ENCODE data around the gene CADPS2. TPM values are rescaled to one million over a fixed set of nuclear protein-coding genes. Genes with fewer than 3 reads are reported as not detected.

Gene CADPS2
- total and polyA plus RNA-seq, 2 of the 8 experiments (the other 6 are each of a cell fraction or from before 2014, with no cell fraction given): 8.9 to 22.3 TPM

GRCh38 chr7:122885583-122886356, 490 bp downstream of the CADPS2 start:
- Histone ChIP-seq H4K20me1 (replicated peaks in 1 of 2; ENCODE audit: control insufficient read depth in 1 of 2, insufficient read depth in 2 of 2, low read length in 2 of 2) (no peaks in the 10 kb centered on the region), H3K79me1 (ENCODE audit: low read depth, low read length) (no peaks in the 10 kb centered on the region), H3K9ac (replicated peaks in 1 of 4; ENCODE audit: extremely low read depth in 1 of 4, low read depth in 3 of 4, low read length in 3 of 4) (peak overlapping the region; percentile 54 to 84 (median 68)), H3K23me2 (ENCODE audit: low read depth, low read length) (peaks cover 9% of the 10 kb centered on the region; the same call in 1 of the 2 replicates), H2BK15ac (ENCODE audit: low read length) (no peak overlapping the region), H3K56ac (replicated peaks; ENCODE audit: insufficient read length, low read depth, low read length) (no peak overlapping the region), H3K36me3 (ENCODE audit: control insufficient read depth in 2 of 4, insufficient read depth in 4 of 4, low read length in 3 of 4) (no peaks in the 10 kb centered on the region), H3K9me3 (ENCODE audit: insufficient read depth in 2 of 2, low read depth in 1 of 2, low read length in 1 of 2) (no peaks in the 10 kb centered on the region), H3K4me1 (replicated peaks in 1 of 4; ENCODE audit: control insufficient read depth in 3 of 4, insufficient read depth in 4 of 4, low read length in 3 of 4) (peaks cover 0 to 9% (median 3%) of the 10 kb centered on the region in 4 experiments; a peak in 6 of 7 replicates), H2BK20ac (ENCODE audit: low read length) (no peak overlapping the region), H3K4me3 (ENCODE audit: extremely low read depth in 1 of 4, insufficient read depth in 2 of 4, low read depth in 3 of 4, low read length in 4 of 4) (peak overlapping the region; percentile 79 to 86 (median 84)), H3K14ac (ENCODE audit: insufficient read length) (no peak overlapping the region), H2BK12ac (ENCODE audit: low read depth, low read length) (0 out of 2 replicates have a peak overlapping the region, but pooled peaks have one; percentile 3), H3K18ac (ENCODE audit: extremely low read depth, low read length) (peak overlapping the region; percentile 86; the same call in 1 of the 2 replicates), H4K5ac (ENCODE audit: insufficient read length, low read depth, low read length) (no peak overlapping the region), H4K8ac (ENCODE audit: extremely low read depth, insufficient read depth, low read length) (peak overlapping the region; percentile 80), H4K91ac (replicated peaks; ENCODE audit: insufficient read length, low read length) (peak overlapping the region; percentile 23), H3K4me2 (ENCODE audit: insufficient read depth in 1 of 2, low read depth in 2 of 2, low read length in 2 of 2) (peak overlapping the region; percentile 73 to 97), H2BK5ac (ENCODE audit: low read depth, low read length) (no peak overlapping the region), H2BK120ac (replicated peaks; ENCODE audit: low read depth, low read length) (no peak overlapping the region), H3K4ac (replicated peaks; ENCODE audit: insufficient read length, low read depth, low read length) (no peak overlapping the region), H3K27me3 (replicated peaks in 1 of 4; ENCODE audit: control insufficient read depth in 3 of 4, extremely low read depth in 1 of 4, insufficient read depth in 3 of 4, low read length in 3 of 4) (peaks cover 3 to 15% (median 8%) of the 10 kb centered on the region in 4 experiments), H2AFZ (ENCODE audit: low read length) (peak overlapping the region; percentile 47; the same call in 1 of the 2 replicates), H3K23ac (ENCODE audit: insufficient read length) (no peak overlapping the region), H3K79me2 (ENCODE audit: control insufficient read depth in 1 of 2, insufficient read depth in 2 of 2, low read length in 2 of 2) (0 out of 4 replicates have a peak, but pooled peaks cover 0 to 16% of the 10 kb centered on the region in 2 experiments), H3K27ac (ENCODE audit: low read depth, low read length) (no peak overlapping the region), H2AK5ac (ENCODE audit: low read depth, low read length) (no peak overlapping the region)
- WGBS, 2 experiments (ENCODE audit: extremely low coverage in 1 of 2, insufficient coverage in 1 of 2, insufficient read length in 1 of 2, insufficient replicate concordance in 2 of 2, low coverage in 1 of 2, low lambda C conversion rate in 2 of 2, missing lambda C conversion rate in 1 of 2): 1% methylated on average over 35 of the region's 70 CpGs; no CpG with 5 or more reads in 1 of the 2 experiments
- POLR2A ChIA-PET (ENCODE audit: partially characterized antibody): interaction anchor here (0.7 to 1.7 kb wide), 5 partner anchors 16 to 200 kb away, joined by 3 to 7 read pairs (median 3); no protein-coding TSS in a partner anchor
- FAIRE-seq (no peak), DNase-seq (ENCODE audit: low read depth in 1 of 2, low spot score in 2 of 2) (peak in 1 of 2 experiments; percentile 73)
- CTCF ChIA-PET (ENCODE audit: partially characterized antibody): interaction anchor here (0.6 to 1.7 kb wide), 11 partner anchors 14 to 204 kb away, joined by 3 to 5 read pairs (median 4); no protein-coding TSS in a partner anchor
- no peak for TF ChIP-seq RNF2 (IDR thresholded peaks at IDR 0.05; ENCODE audit: borderline replicate concordance, low read depth, low read length, missing control alignments, poor library complexity, severe bottlenecking)
- no peak for TF ChIP-seq BRCA1 (IDR thresholded peaks at IDR 0.05; ENCODE audit: low read depth, low read length)
- peak; percentile 52; the same call in 1 of the 2 replicates for TF ChIP-seq SUZ12 (IDR thresholded peaks at IDR 0.05; ENCODE audit: low read length)
- peak; percentile 38; the same call in 1 of the 2 replicates for TF ChIP-seq TAF1 (IDR thresholded peaks at IDR 0.05; ENCODE audit: low read depth, low read length)
- TF ChIP-seq RXRA (IDR thresholded peaks at IDR 0.05; ENCODE audit: insufficient read depth, low read depth, low read length): no peak
- no peak for TF ChIP-seq USF2 (IDR thresholded peaks at IDR 0.05; ENCODE audit: low read length)
- TF ChIP-seq CBX8 (IDR thresholded peaks at IDR 0.05; ENCODE audit: borderline replicate concordance, low read depth, low read length): no peak
- TF ChIP-seq SP1 (IDR thresholded peaks at IDR 0.05; ENCODE audit: low read depth, low read length): no peak
- TF ChIP-seq E2F6 (IDR thresholded peaks at IDR 0.05): no peak

Measured in H1 (cell line).